Measurements from ENCODE around the gene PHF10. TPM values are rescaled to one million over a fixed set of nuclear protein-coding genes. Genes with fewer than 3 reads are reported as not detected.
"Not testable (repeated sequence)": the region's sequence is repeated elsewhere in the genome, so short reads cannot be mapped to it uniquely, and the experiment has no call there.

The PHF10 gene
- total RNA-seq: 10 to 100 TPM; 25.8 to 67.9 (median 31.5) TPM

DNA sequence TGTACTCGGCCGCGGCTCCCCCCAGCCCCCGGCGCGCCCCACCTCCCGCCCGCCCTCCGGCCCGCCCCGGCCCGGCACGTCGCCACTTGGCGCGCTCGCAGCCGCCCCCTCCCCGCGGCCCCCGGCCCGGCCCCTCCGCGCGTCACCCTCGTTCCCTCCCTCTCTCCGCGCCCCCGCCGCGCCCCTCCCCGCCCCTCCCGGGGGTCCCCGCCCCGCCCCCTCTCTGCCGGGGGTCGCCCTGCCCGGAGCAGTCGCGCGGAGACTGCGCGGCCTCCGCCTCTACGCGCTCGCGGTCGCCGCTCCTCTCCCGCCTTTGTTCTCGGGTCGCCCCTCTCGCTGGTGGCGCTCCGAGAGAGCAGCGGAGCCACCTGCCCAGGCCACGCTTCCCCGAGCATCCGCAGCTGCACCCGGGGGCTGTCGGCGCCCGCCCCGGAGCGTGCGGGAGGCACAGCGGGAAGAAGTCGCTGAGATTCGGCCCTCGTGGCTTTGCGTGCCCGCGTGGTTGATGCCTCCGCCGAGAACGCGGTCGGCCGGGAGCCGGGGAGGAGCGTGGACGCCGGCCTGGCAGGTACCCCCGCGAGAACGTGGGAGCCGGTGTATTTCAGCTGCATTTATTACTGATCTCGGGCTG, at the start of gene PHF10:
TSS of gene PHF10 (minus strand) at position 7 of the 631 bp plus-strand sequence. CDS start 569 bp downstream, outside the sequence.
- no peak for DNase-seq
- Histone ChIP-seq H3K9me3 (no peaks in the 10 kb centered on the region), H3K27me3 (no peaks in the 10 kb centered on the region), H3K4me3 (peak within 1 kb of the TSS; percentile 78 to 95 (median 82)), H3K4me1 (peaks cover 8 to 45% (median 11%) of the 10 kb centered on the region in 3 donors), H3K27ac (peak within 1 kb of the TSS; percentile 93 to 99 (median 96)), H3K36me3 (no peaks in the 10 kb centered on the region)
- no CpG with 5 or more reads among the region's 89 CpGs for WGBS, 2 donors
- TF ChIP-seq, protein P1, sequence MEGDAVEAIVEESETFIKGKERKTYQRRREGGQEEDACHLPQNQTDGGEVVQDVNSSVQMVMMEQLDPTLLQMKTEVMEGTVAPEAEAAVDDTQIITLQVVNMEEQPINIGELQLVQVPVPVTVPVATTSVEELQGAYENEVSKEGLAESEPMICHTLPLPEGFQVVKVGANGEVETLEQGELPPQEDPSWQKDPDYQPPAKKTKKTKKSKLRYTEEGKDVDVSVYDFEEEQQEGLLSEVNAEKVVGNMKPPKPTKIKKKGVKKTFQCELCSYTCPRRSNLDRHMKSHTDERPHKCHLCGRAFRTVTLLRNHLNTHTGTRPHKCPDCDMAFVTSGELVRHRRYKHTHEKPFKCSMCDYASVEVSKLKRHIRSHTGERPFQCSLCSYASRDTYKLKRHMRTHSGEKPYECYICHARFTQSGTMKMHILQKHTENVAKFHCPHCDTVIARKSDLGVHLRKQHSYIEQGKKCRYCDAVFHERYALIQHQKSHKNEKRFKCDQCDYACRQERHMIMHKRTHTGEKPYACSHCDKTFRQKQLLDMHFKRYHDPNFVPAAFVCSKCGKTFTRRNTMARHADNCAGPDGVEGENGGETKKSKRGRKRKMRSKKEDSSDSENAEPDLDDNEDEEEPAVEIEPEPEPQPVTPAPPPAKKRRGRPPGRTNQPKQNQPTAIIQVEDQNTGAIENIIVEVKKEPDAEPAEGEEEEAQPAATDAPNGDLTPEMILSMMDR (IDR thresholded peaks at IDR 0.05): no peak
- no peak for TF ChIP-seq POLR2A (IDR thresholded peaks at IDR 0.05)
- intact Hi-C loops (cut with DNase I): no loop called here

DNA sequence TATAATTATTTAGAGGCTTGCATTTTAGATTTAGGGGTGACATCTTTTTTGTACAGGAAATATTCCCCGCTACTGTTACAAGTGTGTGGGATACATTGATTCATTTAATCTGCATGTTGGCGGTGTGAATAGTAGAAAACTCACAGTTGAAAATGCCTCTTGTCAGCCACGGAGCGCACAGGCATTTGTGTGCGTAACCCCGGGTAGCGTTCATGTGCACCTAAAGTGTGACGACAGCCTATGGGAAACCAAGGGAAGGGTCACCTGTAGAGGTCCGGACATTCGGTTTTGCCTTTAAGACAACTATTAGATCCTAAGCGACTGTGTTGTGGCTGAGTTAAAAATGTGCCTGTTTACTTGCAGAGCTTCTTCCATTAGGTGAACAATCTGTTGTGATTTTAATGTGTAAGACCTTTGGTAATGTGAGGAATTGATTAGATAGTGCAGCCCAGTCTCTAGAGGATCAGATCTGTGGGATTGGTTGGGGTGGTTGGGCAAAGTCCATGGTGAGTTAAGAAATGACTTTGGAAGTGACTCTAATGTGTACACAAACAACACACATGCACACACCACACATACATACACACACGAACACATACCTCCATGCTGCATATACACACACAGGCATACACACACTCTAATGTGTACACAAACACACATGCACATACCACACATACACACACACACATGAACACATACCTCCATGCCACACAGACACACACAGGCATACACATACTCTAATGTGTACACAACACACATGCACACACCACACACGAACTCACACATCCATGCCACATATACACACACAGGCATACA, 42.8 kb upstream of the PHF10 start:
- H3K4me1 ChIP-seq: peaks cover 0 to 5% (median 3%) of the 10 kb centered on the region in 3 donors
- peaks cover 9 to 97% (median 19%) of the 10 kb centered on the region in 3 donors for H3K36me3 ChIP-seq
- TF ChIP-seq, protein P1 (IDR thresholded peaks at IDR 0.05): no peak
- TF ChIP-seq POLR2A (IDR thresholded peaks at IDR 0.05): no peak
- intact Hi-C loops (cut with DNase I): no loop called here
- H3K27ac ChIP-seq: peak overlapping the region in 1 of 4 donors; percentile 25
- no peaks in the 10 kb centered on the region for H3K27me3 ChIP-seq
- DNase-seq: no peak
- H3K4me3 ChIP-seq: no peak overlapping the region
- 92 to 95% methylated on average over 12 to 13 of the region's 13 CpGs for WGBS, 2 donors
- no peaks in the 10 kb centered on the region for H3K9me3 ChIP-seq

DNA sequence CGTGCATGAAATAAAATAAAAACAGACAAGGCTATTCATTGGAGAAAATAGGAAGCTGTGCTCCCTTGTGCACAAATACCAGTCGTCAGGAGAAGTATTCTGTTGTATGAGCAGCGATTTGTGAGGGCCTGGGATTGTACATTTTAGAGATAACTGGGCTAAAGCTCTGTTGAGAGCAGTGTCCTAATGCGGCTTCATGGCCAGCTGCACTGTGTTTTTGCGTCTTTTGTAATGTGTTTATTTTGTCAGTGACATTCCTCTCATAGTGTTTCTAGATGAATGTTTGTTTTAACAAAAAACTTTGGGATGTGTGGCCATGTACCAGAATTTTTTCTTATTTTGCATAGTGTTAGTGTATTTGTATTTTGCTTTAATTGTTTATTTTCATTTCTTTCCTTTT, 41.9 kb upstream of the PHF10 start:
- no peaks in the 10 kb centered on the region for H3K9me3 ChIP-seq
- no peak for TF ChIP-seq POLR2A (IDR thresholded peaks at IDR 0.05)
- TF ChIP-seq, protein P1 (IDR thresholded peaks at IDR 0.05): no peak
- intact Hi-C loops (cut with DNase I): no loop called here
- no peak overlapping the region for H3K4me3 ChIP-seq
- WGBS, 2 donors: 63 to 80% methylated on average over 4 to 5 of the region's 5 CpGs
- H3K27ac ChIP-seq: peak overlapping the region in 2 of 4 donors; percentile 16 to 57
- peaks cover 0 to 5% (median 3%) of the 10 kb centered on the region in 3 donors for H3K4me1 ChIP-seq
- H3K36me3 ChIP-seq: peaks cover 9 to 97% (median 15%) of the 10 kb centered on the region in 3 donors
- no peak for DNase-seq
- H3K27me3 ChIP-seq: no peaks in the 10 kb centered on the region

DNA sequence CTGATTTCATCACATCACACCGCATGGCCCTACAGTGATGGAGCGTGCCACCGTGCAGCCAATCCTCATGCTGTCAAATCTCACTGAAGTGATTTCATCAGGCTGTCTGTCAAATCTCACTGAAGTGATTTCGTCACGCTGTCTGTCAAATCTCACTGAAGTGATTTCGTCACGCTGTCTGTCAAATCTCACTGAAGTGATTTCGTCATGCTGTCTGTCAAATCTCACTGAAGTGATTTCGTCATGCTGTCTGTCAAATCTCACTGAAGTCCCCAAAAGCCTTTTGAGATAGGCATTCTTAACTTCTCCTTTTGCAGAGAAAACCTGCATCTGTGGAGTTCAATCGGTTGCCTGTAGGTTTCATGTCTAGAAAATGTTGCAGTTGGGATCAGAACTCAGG, 41.5 kb upstream of the PHF10 start:
- 73 to 85% methylated on average over 10 of the region's 10 CpGs for WGBS, 2 donors
- H3K4me3 ChIP-seq; intact Hi-C loops (cut with DNase I); H3K27me3 ChIP-seq; H3K9me3 ChIP-seq; DNase-seq; H3K4me1 ChIP-seq: not testable (repeated sequence)
- Histone ChIP-seq H3K27ac (peak overlapping the region in 2 of 4 donors; percentile 16 to 57), H3K36me3 (peaks cover 9 to 99% (median 19%) of the 10 kb centered on the region in 3 donors)

DNA sequence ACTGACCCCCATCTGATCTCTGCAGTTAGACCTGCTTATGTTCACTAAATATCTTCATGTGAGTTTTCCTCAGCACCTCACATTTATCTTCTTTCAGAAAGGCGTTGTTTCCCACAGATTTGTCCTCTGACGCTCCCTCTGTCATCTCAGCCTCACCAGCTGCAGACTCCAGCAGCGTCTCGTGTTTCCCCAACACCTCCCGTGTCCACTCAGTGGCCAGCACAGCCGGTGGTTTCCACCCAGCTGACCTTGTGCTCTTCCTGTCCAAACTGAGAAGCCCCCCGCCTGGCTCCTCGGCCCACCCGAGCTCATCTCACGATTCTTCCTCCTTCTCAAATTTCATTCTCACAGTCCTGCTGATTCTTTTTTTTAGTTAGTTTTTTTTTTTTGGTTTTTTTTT, 39.6 kb upstream of the PHF10 start:
- Histone ChIP-seq H3K4me1 (peaks cover 0 to 5% (median 3%) of the 10 kb centered on the region in 3 donors), H3K27me3 (no peaks in the 10 kb centered on the region), H3K27ac (no peak overlapping the region), H3K9me3 (no peaks in the 10 kb centered on the region), H3K4me3 (no peak overlapping the region), H3K36me3 (peaks cover 13 to 100% (median 29%) of the 10 kb centered on the region in 3 donors)
- 86% methylated on average over 10 of the region's 10 CpGs for WGBS, 2 donors
- DNase-seq: no peak
- TF ChIP-seq POLR2A (IDR thresholded peaks at IDR 0.05): no peak
- TF ChIP-seq, protein P1 (IDR thresholded peaks at IDR 0.05): no peak
- intact Hi-C loops (cut with DNase I): no loop called here
